ENCODE results near the gene ALDOC. TPM values are rescaled to one million over a fixed set of nuclear protein-coding genes. Genes with fewer than 3 reads are reported as not detected.

ALDOC gene
- polyA plus RNA-seq, 1 donor (not counting 4 experiments of a cell fraction or from before 2014, with no cell fraction given), result 32.5 TPM

- dilution Hi-C loops (cut with MboI; ENCODE audit: extremely low pct_ligation_motif_present, low sequenced_read_pairs), result no loop called here
- no peaks in the 10 kb centered on the region for H3K9me1 ChIP-seq (ENCODE audit: control insufficient read depth, extremely low read depth, insufficient read depth, low read length)
- no peak for TF ChIP-seq EZH2 (IDR thresholded peaks at IDR 0.05; ENCODE audit: low read length)
- TF ChIP-seq CTCF (optimal IDR thresholded peaks at IDR 0.05 in 1 of 3, IDR thresholded peaks at IDR 0.05 in 1 of 3, conservative IDR thresholded peaks at IDR 0.05 in 1 of 3; ENCODE audit: extremely low read depth in 1 of 3, insufficient read depth in 2 of 3, low read length in 3 of 3), result no peak
- H3K4me3 ChIP-seq (ENCODE audit: control insufficient read depth in 2 of 3, extremely low read depth in 1 of 3, insufficient read depth in 2 of 3, low read depth in 1 of 3, low read length in 3 of 3), result no peak overlapping the region
- no peak overlapping the region for H3K27ac ChIP-seq (ENCODE audit: control insufficient read depth, insufficient read depth, low read length)
- no peak overlapping the region for H3K9ac ChIP-seq (ENCODE audit: control insufficient read depth, extremely low read depth, insufficient read depth, low read length)
- H3K4me1 ChIP-seq (ENCODE audit: control insufficient read depth, extremely low read depth, insufficient read depth, low read length), result peaks cover 6% of the 10 kb centered on the region
- H3K9me3 ChIP-seq (ENCODE audit: control insufficient read depth, low read depth, low read length), result no peaks in the 10 kb centered on the region
- peaks cover 0 to 3% of the 10 kb centered on the region in 2 experiments for H3K36me3 ChIP-seq (ENCODE audit: control insufficient read depth in 2 of 2, extremely low read depth in 1 of 2, insufficient read depth in 2 of 2, low read length in 2 of 2)
- no peaks in the 10 kb centered on the region for H4K20me1 ChIP-seq (ENCODE audit: control insufficient read depth, extremely low read depth, insufficient read depth, low read length)
- no peak overlapping the region for H2AFZ ChIP-seq (ENCODE audit: control insufficient read depth, low read length)
- DNase-seq (ENCODE audit: low read depth, low spot score) (no peak), FAIRE-seq (no peak)
- no peak overlapping the region for H3K4me2 ChIP-seq (ENCODE audit: control insufficient read depth, extremely low read depth, insufficient read depth, low read depth, low read length)
- H3K79me2 ChIP-seq (ENCODE audit: control insufficient read depth, insufficient read depth, low read length), result peaks cover 3% of the 10 kb centered on the region
- H3K27me3 ChIP-seq (ENCODE audit: control insufficient read depth, extremely low read depth, insufficient read depth, low read length), result no peaks in the 10 kb centered on the region
These were observed 29.5 kb downstream of the ALDOC start for GRCh38 chr17:28547096-28547622.

- dilution Hi-C loops (cut with MboI; ENCODE audit: extremely low pct_ligation_motif_present, low sequenced_read_pairs), result no loop called here
- Histone ChIP-seq H3K27me3 (ENCODE audit: control insufficient read depth, extremely low read depth, insufficient read depth, low read length) (no peaks in the 10 kb centered on the region), H3K27ac (ENCODE audit: control insufficient read depth, insufficient read depth, low read length) (no peak overlapping the region), H4K20me1 (ENCODE audit: control insufficient read depth, extremely low read depth, insufficient read depth, low read length) (no peaks in the 10 kb centered on the region), H3K4me1 (ENCODE audit: control insufficient read depth, extremely low read depth, insufficient read depth, low read length) (no peaks in the 10 kb centered on the region), H3K9ac (ENCODE audit: control insufficient read depth, extremely low read depth, insufficient read depth, low read length) (no peak overlapping the region), H3K79me2 (ENCODE audit: control insufficient read depth, insufficient read depth, low read length) (no peaks in the 10 kb centered on the region), H3K9me1 (ENCODE audit: control insufficient read depth, extremely low read depth, insufficient read depth, low read length) (no peaks in the 10 kb centered on the region), H3K36me3 (ENCODE audit: control insufficient read depth in 2 of 2, extremely low read depth in 1 of 2, insufficient read depth in 2 of 2, low read length in 2 of 2) (peaks cover 0 to 3% of the 10 kb centered on the region in 2 experiments), H2AFZ (ENCODE audit: control insufficient read depth, low read length) (no peak overlapping the region), H3K4me2 (ENCODE audit: control insufficient read depth, extremely low read depth, insufficient read depth, low read depth, low read length) (no peak overlapping the region), H3K9me3 (ENCODE audit: control insufficient read depth, low read depth, low read length) (no peaks in the 10 kb centered on the region), H3K4me3 (ENCODE audit: control insufficient read depth in 2 of 3, extremely low read depth in 1 of 3, insufficient read depth in 2 of 3, low read depth in 1 of 3, low read length in 3 of 3) (no peak overlapping the region)
- FAIRE-seq (no peak), DNase-seq (ENCODE audit: low read depth, low spot score) (no peak)
- TF ChIP-seq EZH2 (IDR thresholded peaks at IDR 0.05; ENCODE audit: low read length) (no peak), CTCF (optimal IDR thresholded peaks at IDR 0.05 in 1 of 3, IDR thresholded peaks at IDR 0.05 in 1 of 3, conservative IDR thresholded peaks at IDR 0.05 in 1 of 3; ENCODE audit: extremely low read depth in 1 of 3, insufficient read depth in 2 of 3, low read length in 3 of 3) (no peak)
These were observed 30.8 kb downstream of the ALDOC start for GRCh38 chr17:28545787-28546415.
